GM10266 (cell line): ENCODE results near the gene SPDYE4.
A peak's percentile ranks its signal among the peaks of the same experiment; 100 is the strongest.

Source experiments
- DNase-seq: peaks from one replicate; pipeline ENCODE4 v3.0.0; 2012; ENCODE audit errors: extremely low spot score
- TF ChIP-seq, protein P1 (sequence below): IDR thresholded peaks from 2 replicates; pipeline ENCODE4 v1.5.1; 2012; ENCODE audit warnings: mild to moderate bottlenecking, low read depth; ENCODE audit not compliant: control insufficient read depth, insufficient read depth; ENCODE audit errors: missing control alignments

The SPDYE4 gene

GRCh38 chr17:8741366-8741765, 17.0 kb downstream of the SPDYE4 start:
- TF ChIP-seq, protein P1, sequence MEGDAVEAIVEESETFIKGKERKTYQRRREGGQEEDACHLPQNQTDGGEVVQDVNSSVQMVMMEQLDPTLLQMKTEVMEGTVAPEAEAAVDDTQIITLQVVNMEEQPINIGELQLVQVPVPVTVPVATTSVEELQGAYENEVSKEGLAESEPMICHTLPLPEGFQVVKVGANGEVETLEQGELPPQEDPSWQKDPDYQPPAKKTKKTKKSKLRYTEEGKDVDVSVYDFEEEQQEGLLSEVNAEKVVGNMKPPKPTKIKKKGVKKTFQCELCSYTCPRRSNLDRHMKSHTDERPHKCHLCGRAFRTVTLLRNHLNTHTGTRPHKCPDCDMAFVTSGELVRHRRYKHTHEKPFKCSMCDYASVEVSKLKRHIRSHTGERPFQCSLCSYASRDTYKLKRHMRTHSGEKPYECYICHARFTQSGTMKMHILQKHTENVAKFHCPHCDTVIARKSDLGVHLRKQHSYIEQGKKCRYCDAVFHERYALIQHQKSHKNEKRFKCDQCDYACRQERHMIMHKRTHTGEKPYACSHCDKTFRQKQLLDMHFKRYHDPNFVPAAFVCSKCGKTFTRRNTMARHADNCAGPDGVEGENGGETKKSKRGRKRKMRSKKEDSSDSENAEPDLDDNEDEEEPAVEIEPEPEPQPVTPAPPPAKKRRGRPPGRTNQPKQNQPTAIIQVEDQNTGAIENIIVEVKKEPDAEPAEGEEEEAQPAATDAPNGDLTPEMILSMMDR: no peak
- no peak for DNase-seq

DNA sequence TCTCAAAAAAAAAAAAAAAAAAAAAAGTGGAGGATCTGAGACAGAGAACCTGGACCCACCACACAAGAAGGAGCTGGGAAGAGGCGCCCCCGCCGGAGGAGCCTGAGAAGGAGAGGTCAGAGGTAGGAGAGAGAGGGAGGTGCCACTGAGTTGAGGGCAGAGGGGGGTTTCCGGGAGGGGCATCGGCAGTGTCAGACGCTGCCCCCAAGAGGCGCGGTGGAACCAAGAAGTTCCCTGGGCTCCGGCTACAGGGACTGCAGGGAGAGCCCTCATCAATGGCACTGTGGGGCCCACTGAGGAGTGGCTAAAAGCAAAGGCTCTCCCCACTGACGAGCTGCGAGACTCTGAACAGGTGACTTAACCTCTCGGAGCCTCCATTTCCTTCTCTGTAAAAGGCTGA, 17.9 kb downstream of the SPDYE4 start:
- no peak for DNase-seq
- TF ChIP-seq, protein P1: peak; percentile 24

DNA sequence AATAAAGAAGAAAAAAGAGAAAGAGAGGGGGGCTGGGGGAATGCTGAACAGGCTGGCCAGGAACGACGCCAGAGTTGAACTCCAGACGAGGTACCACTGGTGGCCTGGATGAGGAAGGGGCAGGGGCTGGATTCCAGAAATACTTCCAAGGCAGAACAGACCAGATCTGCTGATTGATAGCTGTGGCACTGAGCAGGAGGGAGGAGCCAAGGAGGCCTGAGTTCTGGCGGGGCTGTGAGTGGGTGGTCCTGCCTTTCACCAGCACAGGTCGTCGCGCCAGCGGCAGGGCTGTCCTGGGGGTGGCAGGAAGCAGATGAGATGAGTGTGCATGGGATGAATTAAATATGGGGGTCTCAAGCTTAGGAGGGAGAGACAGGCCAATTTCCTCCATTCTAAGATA, 19.2 kb downstream of the SPDYE4 start:
- no peak for DNase-seq
- TF ChIP-seq, protein P1: no peak

DNA sequence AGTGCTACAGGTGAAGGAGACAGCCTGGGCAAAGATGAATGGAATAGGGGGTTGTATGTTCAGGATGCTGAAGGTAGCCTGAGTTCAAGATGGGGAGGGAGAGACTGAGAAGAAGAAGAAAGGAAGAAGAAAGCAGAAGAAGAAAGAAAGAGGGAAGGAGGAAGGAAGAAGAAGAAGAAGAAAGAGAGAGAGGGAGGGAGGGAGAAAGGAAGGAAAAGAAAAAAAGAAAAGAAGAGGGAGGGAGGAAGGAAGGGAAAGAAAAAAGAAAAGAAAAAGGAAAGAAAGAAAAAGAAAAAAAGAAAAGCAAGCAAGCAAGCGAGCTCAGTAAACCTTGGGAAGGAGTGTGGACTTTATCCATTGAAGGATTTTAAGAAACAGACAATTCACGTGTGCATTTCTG, 21.6 kb downstream of the SPDYE4 start:
- TF ChIP-seq, protein P1: no peak
- DNase-seq: no peak

DNA sequence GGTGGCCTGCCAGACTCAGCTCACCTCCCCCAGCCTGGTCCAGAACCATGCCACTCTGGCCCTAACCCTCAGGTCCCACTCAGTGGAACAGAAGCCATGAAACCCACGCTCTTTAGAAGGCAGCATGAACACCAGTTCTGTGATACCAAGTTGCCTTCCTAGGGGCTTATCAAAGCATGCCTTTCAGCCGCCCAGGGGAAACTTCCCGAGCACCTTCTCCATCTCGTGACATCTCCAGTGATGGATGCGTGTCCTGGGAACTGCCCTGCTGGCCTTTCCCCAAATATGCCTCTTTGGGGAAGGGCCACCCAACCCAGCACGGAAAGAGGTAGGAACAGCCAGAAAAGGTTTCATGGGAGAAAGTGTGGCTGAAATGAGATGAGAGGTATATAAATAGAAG, 22.0 kb downstream of the SPDYE4 start:
- TF ChIP-seq, protein P1: no peak
- no peak for DNase-seq

DNA sequence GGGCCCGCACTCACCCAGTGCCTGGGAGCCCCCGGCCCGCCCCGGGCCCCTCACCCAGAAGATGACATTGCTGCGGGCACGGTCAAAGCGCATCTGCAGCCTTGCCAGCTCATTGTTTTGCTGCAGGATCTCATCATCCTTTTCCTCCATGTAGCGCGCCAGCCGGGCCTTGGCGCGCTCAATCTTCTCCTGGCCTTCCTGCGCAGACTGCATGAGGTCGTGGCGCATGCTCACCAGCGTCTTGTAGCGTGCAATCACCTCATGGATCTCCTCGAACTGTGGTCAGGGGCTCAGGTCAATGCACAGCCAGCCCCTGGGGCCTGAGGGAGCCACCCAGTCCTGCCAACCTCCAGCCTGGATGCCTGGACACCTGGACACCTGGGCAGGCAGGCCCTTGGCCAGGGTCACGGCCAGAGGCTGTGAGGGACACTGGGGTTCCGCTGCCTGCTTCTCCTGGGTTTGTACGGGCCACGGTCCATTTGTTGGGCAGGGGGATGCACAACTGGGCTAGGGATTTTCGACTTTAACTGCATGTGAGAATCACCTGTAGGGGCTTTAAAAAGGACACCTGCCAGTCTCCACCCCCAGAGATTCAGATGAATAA, 22.9 kb downstream of the SPDYE4 start:
- TF ChIP-seq, protein P1: no peak

GRCh38 chr17:8734876-8735275, 23.5 kb downstream of the SPDYE4 start:
- DNase-seq: no peak
- TF ChIP-seq, protein P1: no peak

More for the DNA sequence above, 22.9 kb downstream of the SPDYE4 start:
- DNase-seq: no peak
